ENCODE data around the gene MBNL2.

The MBNL2 gene

DNA sequence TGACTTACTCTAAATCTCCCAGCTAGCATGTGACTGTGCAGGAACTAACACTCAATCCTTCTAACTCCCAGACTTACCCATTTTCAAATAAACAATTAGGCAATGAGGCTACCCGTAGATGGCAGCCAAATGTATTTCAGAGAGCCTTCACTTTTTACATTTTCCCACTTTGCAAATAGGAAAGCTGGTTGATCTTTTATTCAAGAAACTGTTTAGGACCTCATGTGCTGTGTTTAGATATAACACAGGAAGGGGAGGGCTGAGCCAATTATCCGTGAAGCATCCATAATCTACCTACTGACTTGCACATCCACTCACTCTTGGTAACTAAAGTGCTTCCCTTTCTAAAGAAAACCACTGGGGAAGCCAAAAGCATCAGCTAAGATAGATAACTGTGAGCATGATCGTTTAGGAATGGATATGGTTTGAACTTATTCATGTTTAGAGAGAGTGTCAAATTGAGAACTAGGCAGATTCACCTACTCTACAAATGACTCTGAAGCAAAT lies 33.4 kb downstream of the MBNL2 start:
- no peak for DNase-seq

DNA sequence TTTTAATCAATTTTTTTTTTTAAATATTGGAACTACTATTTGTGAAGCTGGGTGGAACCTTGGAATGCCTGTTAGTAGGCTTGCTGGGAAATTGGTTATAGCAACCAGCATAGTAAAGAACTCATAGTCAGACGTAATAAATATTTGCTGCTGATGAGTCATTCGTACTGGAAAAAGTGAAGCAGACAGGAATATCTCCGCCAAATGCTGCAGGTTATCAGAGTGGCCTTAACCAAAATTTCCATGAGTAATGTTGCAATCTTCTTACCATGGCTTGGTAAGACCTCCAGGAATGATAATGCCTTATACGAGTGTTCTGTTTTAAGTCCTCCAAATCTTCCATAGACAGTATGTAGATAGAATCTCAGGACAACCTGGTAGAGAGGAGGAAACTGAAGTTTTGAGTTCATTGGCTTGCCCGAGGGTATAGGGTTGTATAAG lies 34.2 kb downstream of the MBNL2 start:
- DNase-seq: no peak

DNA sequence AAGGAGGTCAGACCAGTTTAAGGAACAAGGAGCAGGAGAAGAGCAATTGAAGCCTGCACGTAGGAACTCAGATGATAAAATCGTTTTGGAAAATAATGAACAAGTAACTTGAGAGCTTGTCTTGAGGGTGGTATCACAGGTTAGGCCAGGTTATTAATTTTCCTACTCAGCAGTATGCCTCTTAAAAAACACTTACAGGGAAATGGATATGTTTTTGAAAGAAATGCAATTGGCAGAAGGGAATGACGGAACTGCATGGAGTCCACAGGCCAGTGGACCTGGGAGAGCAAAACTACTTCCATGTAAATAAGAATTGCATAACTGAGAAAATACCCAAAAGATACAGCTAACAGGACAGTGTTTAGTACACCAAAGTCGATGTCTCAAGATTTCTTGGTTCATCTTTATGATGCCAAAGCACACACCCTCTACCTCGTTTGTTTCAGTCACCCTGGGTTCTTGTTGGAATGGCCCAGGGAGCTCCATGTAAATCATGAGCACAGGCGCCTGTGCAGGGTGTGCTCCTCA lies 35.2 kb downstream of the MBNL2 start:
- no peak for DNase-seq

DNA sequence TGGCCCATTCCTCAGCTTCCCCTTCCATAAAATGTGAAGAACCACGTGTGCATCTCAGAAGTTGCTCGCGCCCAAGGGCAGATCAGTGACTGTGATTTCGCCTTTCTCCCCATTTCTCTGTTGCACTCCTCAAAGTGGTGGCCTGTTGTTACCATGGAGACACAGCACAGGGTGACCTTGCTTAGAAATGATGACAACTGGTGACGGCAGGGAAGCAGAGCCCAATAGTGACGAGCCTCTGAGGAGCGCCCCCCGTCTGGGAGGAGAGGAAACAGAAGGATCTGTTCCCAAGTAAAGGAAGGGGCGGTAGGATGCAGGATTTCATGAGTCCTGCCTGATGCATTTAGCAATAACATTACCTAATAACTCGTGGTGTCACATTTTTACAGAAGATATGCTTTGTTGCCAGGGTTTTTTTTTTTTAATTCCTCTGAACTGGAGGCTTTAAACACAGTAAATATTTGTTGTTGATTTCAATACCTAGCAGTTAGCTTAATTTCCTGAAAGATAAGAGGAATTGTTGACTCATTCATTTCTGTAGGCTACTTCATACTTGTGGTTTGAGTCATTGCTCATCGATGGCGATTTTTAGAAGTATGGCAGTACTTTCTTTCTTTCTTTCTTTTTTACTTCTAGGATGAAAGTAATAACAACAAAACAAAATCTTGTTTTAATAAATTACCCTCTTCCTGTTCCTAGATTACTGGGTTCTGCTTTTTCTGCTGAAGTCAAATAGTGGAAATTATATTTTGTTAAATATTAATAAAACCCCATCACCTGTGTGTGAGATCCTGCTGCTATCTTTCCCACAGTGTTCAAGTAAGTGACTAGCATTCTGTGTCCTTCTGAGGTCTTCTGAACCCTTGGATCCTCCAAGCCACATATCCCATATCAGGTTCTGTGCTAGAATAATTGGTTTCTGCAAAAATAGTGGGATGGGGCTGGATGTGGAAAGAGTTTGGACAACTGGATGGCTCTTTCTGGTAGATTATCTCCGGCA lies 36.0 kb downstream of the MBNL2 start:
- no peak for DNase-seq

DNA sequence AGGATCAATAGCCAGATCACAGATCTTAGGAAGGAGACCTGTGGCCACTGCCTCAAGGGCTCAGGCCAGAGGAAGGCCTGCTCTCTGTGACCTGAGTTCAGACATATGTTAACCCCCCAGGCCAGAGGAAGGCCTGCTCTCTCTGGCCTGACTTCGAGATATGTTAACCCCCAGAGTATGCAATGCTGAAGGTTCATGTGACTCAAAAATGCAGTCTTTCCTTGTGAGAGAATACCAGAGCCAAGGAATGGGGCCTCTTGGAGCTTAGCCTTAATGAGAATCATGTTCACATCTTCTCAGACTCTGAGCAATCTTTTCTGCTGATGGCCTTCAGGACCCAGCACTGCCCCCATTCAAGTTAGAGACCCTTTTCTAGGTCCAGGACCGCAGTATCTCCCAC lies 36.7 kb downstream of the MBNL2 start:
- DNase-seq: no peak

DNA sequence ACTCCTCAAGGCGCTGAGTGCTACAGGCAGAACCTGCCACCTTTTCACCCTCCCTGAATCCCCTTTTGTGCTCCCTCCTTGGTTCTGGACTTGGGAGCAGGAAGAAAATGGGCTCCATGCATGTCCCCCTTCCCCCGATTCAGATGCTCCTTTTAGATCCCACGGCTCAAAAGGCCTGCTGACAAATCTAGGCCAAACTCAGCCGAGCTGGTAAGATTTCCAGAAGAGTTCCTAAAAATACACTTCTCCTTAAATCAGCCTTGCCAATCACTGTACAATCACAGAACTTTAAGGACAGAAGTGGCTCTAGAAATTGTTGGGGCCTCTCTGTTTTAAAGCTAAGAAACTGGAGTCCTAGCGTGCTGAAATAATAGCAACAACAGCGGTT lies 37.3 kb downstream of the MBNL2 start:
- DNase-seq: no peak

DNA sequence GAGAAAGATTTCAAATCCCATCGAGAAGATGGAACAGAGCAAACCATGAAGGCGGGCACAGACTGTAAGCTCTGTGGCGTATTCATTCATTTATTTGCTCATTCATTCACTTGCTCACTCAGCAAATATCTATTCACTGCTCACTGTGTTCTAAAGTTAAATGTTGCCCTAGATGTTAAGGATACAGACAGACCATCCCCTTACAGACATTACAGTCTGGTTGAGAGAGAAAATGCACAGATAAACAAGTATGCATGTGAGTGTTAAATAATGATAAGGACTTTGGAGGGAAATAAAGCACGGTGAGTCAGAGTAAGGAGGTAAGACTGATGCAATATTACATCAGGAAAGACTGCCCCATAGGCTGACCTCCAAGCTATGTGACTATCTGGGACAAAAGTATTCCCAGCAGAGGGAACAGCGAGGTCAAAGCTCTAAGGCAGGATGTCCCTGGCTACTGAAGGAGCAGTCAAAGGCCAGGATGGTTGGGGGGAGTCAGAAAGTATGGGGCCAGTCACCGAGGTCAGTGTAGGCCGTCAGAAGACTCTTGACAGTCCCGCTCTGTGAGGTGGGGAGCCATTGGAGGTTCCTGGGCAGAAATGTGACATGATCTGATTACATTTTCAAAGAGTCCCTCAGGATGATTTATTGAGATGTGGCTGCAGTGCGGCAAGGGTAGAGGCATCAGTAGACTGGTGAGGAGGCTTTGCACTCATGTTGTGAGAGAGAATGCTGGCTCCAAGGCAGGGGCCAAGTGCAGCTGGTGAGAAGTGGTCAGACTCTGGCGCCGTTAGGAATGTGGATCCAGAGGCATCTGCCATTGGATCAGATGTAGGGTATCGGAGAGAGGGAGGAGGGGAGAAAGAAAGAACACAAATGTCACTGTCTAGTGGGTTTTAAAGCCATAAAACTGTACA lies 37.9 kb downstream of the MBNL2 start:
- DNase-seq: no peak

DNA sequence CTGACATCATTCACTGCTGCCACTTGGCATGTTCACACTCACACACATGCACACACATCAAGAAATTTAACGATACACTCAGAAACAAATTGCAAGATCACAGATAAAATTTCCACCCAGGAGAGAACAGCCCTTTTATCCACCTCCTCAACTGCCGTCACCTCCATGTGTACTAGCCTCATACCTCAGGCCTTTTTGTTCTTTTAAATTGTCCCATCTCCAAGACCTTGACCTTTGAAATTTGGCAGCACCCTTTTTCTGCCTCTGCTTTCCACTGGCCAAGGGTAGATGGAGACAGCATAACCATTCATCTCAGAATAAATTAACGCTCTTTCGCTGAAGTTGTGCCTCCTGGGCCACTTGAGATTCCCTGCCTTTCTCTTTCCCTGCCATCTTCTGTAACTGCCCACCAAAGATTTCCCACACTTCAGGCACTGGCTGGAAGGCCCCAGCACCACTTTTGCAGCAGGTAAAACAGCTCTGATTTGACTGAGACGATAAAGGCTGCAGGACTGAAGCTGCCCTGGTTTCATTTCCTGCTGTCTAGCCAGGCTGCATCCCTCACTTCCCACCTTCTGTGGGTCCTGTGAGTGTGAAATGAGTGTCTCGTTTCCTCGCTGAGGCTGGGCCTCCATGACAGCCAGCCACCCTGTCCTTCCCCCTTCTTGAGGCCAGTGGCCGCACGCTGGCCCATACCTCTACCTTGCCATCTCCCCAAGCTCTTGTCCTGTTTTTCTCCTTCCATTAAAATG lies 39.3 kb downstream of the MBNL2 start:
- DNase-seq: no peak

DNA sequence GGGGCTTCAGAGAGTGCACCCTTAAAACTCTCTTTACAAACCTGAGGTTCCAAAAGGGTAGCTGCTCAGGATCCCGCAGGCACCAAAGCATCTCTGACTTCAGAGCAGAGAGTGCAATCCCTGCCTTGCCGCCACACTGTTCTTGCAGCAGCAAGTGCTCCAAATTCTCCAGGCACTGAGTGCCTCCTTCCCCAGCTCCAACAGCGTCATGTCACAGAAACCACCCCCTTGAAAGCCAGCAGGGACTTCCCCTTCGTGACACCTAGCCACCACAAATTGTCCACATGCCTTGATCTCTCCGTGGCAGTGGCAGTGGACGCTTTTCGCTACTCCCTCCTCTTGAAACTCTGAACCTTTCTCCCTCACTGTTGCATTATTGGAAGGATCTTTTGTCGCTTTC lies 39.9 kb downstream of the MBNL2 start:
- DNase-seq: no peak

DNA sequence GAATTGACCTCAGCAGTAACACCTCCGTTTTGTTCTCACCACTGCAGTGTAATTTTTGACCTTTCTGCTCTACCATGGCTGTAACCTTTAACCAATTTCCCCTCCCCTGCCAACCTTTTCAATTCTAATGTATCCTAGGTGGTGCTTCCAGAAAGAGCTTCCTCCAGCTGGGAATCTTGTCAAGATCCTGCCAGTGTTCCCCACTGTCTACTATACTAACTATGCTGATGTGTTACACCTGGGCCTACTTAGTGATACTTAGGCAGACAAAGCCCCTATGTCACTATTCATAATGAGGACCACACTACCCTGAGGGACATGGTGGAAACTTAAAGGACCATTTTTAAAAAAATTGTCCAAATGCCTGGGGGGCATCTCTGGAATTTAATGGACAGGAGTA lies 41.0 kb downstream of the MBNL2 start:
- DNase-seq: no peak

DNA sequence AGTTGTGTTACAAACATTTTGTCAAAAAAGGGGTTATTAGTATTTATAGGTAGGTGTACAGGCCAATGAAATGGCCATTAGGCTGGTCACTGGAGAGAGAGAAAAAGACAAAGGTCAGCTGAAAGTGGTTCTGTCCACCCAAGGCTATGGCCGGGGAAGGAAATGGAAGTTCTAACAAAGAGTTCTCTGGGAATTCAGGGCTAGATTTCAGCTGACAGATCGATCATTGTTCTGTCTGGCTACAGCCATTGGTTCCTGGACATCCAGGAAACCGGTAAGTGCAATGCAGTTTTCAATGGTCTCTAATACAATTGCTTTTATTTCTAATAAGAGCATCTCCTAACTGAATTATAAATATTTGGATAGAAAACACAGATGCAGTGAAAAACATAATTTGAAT lies 42.5 kb downstream of the MBNL2 start:
- no peak for DNase-seq

DNA sequence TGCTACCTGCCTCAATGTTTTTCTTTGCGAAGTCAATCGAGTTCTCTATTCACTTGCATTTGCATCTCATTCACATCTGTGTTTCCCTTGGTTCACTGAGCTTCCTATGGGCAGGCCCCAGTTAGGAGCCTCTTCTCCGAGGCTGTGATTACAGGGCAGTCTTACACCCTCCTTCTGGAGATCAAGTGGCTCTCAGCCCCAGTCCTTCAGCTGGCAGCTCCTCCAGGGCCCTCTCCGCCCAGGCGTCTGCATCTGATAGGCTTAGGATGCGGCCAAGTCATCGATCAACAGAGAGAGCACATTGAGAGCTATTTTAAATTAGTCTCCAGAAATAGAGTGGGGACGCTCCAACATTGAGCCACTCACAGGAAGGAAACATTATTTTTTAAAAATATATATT lies 44.2 kb downstream of the MBNL2 start:
- DNase-seq: no peak

DNA sequence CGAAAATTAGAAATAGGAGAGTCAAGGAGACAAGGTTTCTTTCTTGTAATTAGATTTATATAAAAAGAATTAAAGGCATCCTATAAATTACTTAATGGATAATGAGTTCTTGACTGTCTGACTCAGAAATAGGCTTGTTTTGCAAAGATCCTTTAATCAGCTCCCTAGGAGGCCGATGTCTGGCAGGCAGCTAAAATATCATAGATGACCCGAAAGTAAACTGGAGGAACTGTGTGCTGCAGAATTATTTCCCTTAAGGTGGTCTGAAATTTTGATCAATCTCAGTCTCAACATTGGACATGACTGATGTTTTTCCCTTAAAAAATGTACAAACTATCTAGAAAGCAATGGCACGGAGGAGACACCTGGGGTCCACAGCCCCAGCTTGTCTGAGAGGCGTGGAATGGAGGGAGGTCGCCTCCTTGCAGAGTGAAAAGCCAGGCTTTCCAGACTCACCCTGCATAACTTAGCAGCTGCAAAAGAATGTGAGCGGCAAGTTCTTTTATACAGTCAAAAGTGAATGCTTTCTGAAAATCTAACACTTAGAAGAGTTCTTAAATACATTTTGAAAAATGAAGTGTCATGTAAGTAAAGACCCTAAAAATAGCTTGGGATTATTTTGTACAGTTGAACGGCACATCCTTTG lies 44.8 kb downstream of the MBNL2 start:
- no peak for DNase-seq

DNA sequence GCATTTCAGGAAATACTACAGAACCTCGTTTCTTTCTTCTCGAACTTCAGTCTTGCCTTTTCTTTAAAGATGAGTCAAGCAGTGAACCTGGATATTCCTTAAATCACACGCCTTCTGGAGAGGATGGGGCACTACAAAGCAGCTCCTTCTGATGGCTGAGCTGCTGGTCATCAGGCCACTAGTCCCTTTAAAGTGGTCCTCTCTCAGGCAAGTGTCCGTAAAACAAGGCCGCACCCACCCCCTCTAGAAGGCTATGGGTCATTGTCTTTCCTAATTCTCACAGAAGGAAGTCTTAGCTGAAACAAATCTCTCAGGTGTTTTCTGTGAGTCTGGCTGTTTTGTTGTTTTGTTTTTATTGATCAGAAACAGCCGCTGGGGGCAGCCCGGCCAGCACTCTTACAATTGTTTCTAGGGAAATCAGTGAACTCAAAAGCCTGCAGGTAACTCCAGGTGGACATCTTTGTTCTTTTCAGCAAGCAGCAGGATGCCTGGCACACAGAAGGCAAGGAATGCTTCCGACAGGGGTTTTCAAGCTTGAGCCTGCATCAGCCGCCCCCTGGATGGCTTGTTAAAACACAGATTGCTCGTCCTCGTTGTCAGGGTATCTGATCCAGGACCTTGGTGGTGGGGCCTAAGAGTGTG lies 45.4 kb downstream of the MBNL2 start:
- DNase-seq: no peak

DNA sequence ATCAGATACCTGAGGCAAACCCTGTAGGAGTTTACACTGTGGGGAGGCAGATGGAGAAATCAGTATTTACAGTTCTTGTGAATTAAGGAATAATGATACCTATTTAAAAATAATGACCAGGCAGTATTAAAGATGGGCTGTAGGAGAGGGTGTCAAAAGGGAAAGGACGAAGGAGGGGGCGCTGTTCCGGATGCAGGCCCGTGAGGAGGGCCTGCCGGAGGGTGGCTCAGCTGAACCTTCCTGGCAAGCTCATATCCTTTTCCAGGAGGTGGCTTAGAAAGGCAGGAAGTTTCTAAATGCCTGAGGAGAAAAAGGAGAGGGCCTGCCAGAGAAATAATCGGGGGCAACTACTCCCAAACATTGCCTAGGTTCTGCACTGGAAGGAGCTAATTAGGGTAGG lies 46.6 kb downstream of the MBNL2 start:
- no peak for DNase-seq

DNA sequence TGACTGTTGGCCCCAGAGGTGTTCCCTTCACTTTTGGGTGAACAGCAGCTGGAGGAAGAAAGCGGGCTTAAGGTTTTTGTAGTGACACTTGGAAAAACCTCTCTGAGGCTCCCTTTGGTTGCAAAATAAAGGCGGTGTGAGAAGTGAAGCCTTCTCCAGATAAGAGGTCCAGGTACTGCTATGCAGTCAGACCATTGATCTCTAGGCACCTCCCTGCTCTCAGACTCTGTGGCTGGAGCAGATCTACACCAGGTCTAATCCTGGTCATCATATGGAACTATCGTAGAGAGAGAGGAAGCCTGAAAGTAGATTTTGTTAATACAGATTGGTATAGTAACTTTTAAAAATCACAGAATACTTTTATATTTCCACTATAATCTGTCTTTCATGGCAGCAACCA lies 47.5 kb downstream of the MBNL2 start:
- DNase-seq: no peak

DNA sequence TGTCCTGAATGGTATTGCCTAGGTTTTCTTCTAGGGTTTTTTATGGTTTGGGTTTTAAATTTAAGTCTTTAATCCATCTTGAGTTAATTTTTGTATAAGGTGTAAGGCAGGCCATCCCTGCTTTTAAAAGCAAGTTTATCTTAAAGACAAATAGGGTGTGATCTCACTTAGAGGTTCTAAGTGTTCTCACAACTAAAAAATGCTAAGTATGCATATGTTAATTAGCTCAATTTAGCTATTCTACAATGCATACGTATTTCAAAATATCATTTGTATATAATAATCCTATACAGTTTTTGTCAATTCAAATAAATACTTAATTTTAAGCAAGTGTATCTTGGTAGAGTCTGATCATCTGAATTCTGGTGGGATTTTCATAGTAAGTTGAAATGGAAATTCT lies 50.4 kb downstream of the MBNL2 start:
- DNase-seq: no peak

DNA sequence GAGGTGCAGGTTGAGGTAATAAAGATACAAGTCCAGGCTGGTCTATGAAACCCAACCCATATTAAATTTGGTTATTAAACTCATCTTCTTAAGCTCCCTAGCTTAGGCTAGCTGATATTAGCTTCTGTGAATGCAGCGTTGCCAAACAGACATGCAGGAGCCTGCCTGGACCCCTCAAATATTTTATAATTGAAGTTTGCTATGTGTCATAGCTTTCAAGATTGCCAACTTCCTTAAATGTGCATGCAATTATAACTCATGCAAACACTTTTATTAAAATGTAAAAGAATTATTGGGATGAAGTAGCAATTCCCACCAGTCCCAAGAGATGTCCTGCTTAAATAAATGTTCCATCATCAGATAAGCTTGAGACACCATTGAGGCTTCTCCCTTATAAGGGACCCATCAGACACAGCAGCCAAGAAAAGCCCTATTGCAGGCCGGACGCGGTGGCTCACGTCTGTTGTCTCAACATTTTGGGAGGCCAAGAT lies 51.3 kb downstream of the MBNL2 start:
- no peak for DNase-seq

DNA sequence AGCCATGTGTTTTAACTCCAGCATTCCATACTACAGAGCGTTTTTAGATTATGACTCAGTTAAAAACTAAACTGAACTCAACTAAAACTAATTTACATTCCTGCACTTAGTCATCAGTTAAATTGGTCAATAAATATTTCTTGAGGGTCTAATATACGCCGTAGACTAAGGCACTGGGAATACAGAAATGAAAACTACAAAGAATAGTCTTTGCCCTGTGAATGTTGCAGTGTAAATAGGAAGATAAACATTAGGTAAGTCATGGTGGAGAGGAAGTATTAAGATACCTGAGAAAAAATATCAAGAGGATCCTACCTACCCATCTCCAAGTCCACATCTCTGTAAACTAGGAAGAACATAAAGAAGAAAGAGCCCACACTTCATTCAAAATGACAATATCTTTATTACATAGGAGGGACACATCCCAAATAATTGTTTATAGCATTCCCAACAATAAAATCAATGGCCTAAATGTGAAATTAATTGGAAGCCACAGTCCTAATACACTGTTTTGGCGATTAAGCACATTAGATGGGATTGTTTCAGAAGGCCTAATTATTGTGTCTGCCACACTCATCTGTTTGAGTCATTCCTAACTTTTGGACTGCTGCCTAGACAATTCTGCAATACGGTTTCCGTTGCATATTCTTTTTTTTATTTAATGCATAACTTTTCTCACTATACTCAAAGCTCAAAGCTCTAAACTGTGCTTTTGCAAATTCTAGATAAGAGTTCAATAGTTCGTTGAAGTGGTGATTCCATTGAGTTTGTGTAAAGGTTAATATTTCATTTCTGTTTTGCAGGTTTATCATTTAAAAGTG lies 52.9 kb downstream of the MBNL2 start:
- DNase-seq: no peak

DNA sequence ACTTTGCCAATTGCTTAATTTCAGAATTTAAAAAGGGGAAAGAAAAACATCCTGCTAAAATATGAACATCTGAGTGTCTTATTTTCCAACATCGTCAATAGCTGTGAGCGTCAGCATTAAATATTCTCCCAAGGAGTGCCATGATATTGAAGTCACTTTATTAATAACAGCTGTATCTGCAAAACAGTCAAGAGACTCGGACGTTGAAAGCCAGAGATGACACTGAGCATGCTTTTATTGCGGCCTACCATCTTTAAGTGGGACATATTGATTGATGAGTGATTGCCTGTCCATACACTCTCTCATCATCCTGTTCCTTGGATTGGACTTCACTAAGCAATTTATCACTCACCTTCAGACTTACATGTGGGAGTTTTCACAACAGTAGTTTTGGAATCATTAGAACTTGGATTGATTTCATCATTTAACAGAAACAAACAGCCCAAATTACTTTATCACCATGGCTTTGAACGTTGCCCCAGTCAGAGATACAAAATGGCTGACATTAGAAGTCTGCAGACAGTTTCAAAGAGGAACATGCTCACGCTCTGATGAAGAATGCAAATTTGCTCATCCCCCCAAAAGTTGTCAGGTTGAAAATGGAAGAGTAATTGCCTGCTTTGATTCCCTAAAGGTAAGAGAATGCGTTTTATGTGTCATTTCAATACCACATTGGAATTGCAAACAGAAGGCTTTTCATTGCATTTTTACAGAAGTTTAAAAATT lies 53.8 kb downstream of the MBNL2 start:
- no peak for DNase-seq
